H1 (cell line): ENCODE data around the gene ARHGAP26. TPM values are rescaled to one million over a fixed set of nuclear protein-coding genes. Genes with fewer than 3 reads are reported as not detected.

Experiments used
- CTCF ChIA-PET: fragments of 300-600 bp; sonication (Branson Sonifier 250); formaldehyde crosslinking; loops from one replicate; lab custom pipeline; 2021; ENCODE audit not compliant: partially characterized antibody; lab: Charles Lee
- POLR2A ChIA-PET: fragments of 300-600 bp; sonication (Branson Sonifier 250); formaldehyde crosslinking; loops from one replicate; lab custom pipeline; 2021; ENCODE audit warnings: inconsistent platforms; ENCODE audit not compliant: partially characterized antibody; lab: Charles Lee
- DNase-seq, 2 experiments: peaks; one replicate each; pipeline versions ENCODE4 v3.0.0 to v3.0.0-alpha.2; 2010 to 2022; ENCODE audit warnings: low spot score in 2 of 2, low read depth in 1 of 2, mixed read lengths in 1 of 2
- FAIRE-seq: peaks from 2 replicates; lab custom pipeline; 2011; peaks lifted over from hg19 to GRCh38; lab: Jason Lieb, UNC
- H2AFZ ChIP-seq: 2 replicates; pipeline ENCODE4 v1.8.1; 2012; ENCODE audit warnings: low read length, inconsistent platforms
- H2AK5ac ChIP-seq: 2 replicates; pipeline ENCODE4 v1.6.1; 2013; ENCODE audit warnings: low read depth, low read length
- H2BK120ac ChIP-seq: replicated peaks from 2 replicates; pipeline ENCODE3; 2013; ENCODE audit warnings: low read depth, low read length, inconsistent platforms
- H2BK12ac ChIP-seq: 2 replicates; pipeline ENCODE4 v1.6.1; 2013; ENCODE audit warnings: low read depth, low read length
- H2BK15ac ChIP-seq: 2 replicates; pipeline ENCODE4 v1.6.1; 2013; ENCODE audit warnings: low read length
- H2BK20ac ChIP-seq: 2 replicates; pipeline ENCODE4 v1.6.1; 2013; ENCODE audit warnings: low read length
- H2BK5ac ChIP-seq: 2 replicates; pipeline ENCODE4 v1.6.1; 2013; ENCODE audit warnings: low read depth, low read length
- H3K14ac ChIP-seq: 2 replicates; pipeline ENCODE4 v1.6.1; 2013; ENCODE audit warnings: inconsistent platforms; ENCODE audit not compliant: insufficient read length
- H3K18ac ChIP-seq: 2 replicates; pipeline ENCODE4 v1.6.1; 2013; ENCODE audit warnings: low read length; ENCODE audit errors: extremely low read depth
- H3K23ac ChIP-seq: 2 replicates; pipeline ENCODE4 v1.6.1; 2013; ENCODE audit warnings: inconsistent platforms; ENCODE audit not compliant: insufficient read length
- H3K23me2 ChIP-seq: 2 replicates; pipeline ENCODE4 v1.6.1; 2013; ENCODE audit warnings: low read depth, low read length
- H3K27ac ChIP-seq: 2 replicates; pipeline ENCODE4 v1.6.1; 2011; ENCODE audit warnings: low read depth, low read length, inconsistent platforms
- H3K27me3 ChIP-seq, 4 experiments: replicated peaks in 1 of 4; 1 replicate in 1 of 4; 2 replicates in 3 of 4; pipeline versions ENCODE4 v1.6.1 to v1.8.1; 2011 to 2013; ENCODE audit warnings: low read length in 3 of 4, mild to moderate bottlenecking in 3 of 4, inconsistent platforms in 2 of 4, mixed read lengths in 2 of 4, moderate library complexity in 1 of 4; ENCODE audit not compliant: control insufficient read depth in 3 of 4, insufficient read depth in 3 of 4; ENCODE audit errors: extremely low read depth in 1 of 4
- H3K36me3 ChIP-seq, 4 experiments: 2 replicates each; pipeline versions ENCODE4 v1.6.1 to v1.8.1; 2011 to 2013; ENCODE audit warnings: mild to moderate bottlenecking in 4 of 4, low read length in 3 of 4, moderate library complexity in 2 of 4, control low read depth in 1 of 4, inconsistent platforms in 1 of 4; ENCODE audit not compliant: insufficient read depth in 4 of 4, control insufficient read depth in 2 of 4
- H3K4ac ChIP-seq: replicated peaks from 2 replicates; pipeline ENCODE3; 2013; ENCODE audit warnings: low read length, low read depth, mixed read lengths, inconsistent platforms; ENCODE audit not compliant: insufficient read length
- H3K4me1 ChIP-seq, 4 experiments: replicated peaks in 1 of 4; 1 replicate in 1 of 4; 2 replicates in 3 of 4; pipeline versions ENCODE4 v1.6.1 to v1.8.1; 2011 to 2013; ENCODE audit warnings: low read length in 3 of 4, inconsistent platforms in 2 of 4, mixed read lengths in 1 of 4; ENCODE audit not compliant: insufficient read depth in 4 of 4, control insufficient read depth in 3 of 4
- H3K4me2 ChIP-seq, 2 experiments: 2 replicates each; pipeline versions ENCODE4 v1.6.1 to v1.8.1; 2011 to 2013; ENCODE audit warnings: low read depth in 2 of 2, low read length in 2 of 2, control low read depth in 1 of 2, inconsistent platforms in 1 of 2, mild to moderate bottlenecking in 1 of 2; ENCODE audit not compliant: insufficient read depth in 1 of 2
- H3K4me3 ChIP-seq, 4 experiments: fragments of 200-600, 300-600 bp in 1 of 4; sonication (generic), shearing (Covaris generic), sonication (Bioruptor Twin) in 1 of 4; 2 replicates each; pipeline versions ENCODE4 v1.5.1 to v1.8.1; 2011 to 2016; ENCODE audit warnings: low read length in 4 of 4, low read depth in 3 of 4, control low read depth in 2 of 4, inconsistent platforms in 2 of 4, mild to moderate bottlenecking in 2 of 4, mixed read lengths in 1 of 4, moderate library complexity in 1 of 4; ENCODE audit not compliant: insufficient read depth in 2 of 4; ENCODE audit errors: extremely low read depth in 1 of 4
- H3K56ac ChIP-seq: replicated peaks from 2 replicates; pipeline ENCODE3; 2013; ENCODE audit warnings: low read depth, mild to moderate bottlenecking, mixed read lengths, low read length, inconsistent platforms; ENCODE audit not compliant: insufficient read length
- H3K79me1 ChIP-seq: 2 replicates; pipeline ENCODE4 v1.6.1; 2013; ENCODE audit warnings: low read depth, low read length, control low read depth
- H3K79me2 ChIP-seq, 2 experiments: 2 replicates each; pipeline versions ENCODE4 v1.6.1 to v1.8.1; 2012 to 2013; ENCODE audit warnings: low read length in 2 of 2, mild to moderate bottlenecking in 2 of 2, inconsistent platforms in 1 of 2; ENCODE audit not compliant: insufficient read depth in 2 of 2, control insufficient read depth in 1 of 2
- H3K9ac ChIP-seq, 4 experiments: replicated peaks in 1 of 4; 1 replicate in 1 of 4; 2 replicates in 3 of 4; pipeline versions ENCODE4 v1.6.1 to v1.8.1; 2011 to 2013; ENCODE audit warnings: low read depth in 3 of 4, low read length in 3 of 4, control low read depth in 2 of 4, mild to moderate bottlenecking in 2 of 4, moderate library complexity in 2 of 4, inconsistent platforms in 1 of 4; ENCODE audit errors: extremely low read depth in 1 of 4
- H3K9me3 ChIP-seq, 2 experiments: 2 replicates each; pipeline versions ENCODE4 v1.6.1 to v1.8.1; 2012 to 2013; ENCODE audit warnings: mild to moderate bottlenecking in 2 of 2, moderate library complexity in 2 of 2, control low read depth in 1 of 2, inconsistent platforms in 1 of 2, low read depth in 1 of 2, low read length in 1 of 2, mixed read lengths in 1 of 2; ENCODE audit not compliant: insufficient read depth in 2 of 2
- H4K20me1 ChIP-seq, 2 experiments: replicated peaks in 1 of 2; 2 replicates each; pipeline versions ENCODE3 to v1.8.1; 2011 to 2013; ENCODE audit warnings: inconsistent platforms in 2 of 2, low read length in 2 of 2, mild to moderate bottlenecking in 1 of 2; ENCODE audit not compliant: insufficient read depth in 2 of 2, control insufficient read depth in 1 of 2
- H4K5ac ChIP-seq: 2 replicates; pipeline ENCODE4 v1.6.1; 2013; ENCODE audit warnings: low read length, low read depth, mixed read lengths, inconsistent platforms; ENCODE audit not compliant: insufficient read length
- H4K8ac ChIP-seq: 2 replicates; pipeline ENCODE4 v1.8.0; 2013; ENCODE audit warnings: mild to moderate bottlenecking, moderate library complexity, low read length, inconsistent platforms; ENCODE audit not compliant: insufficient read depth; ENCODE audit errors: extremely low read depth
- H4K91ac ChIP-seq: replicated peaks from 2 replicates; pipeline ENCODE3; 2013; ENCODE audit warnings: low read length, mixed read lengths, inconsistent platforms; ENCODE audit not compliant: insufficient read length
- ASH2L ChIP-seq: fragments of 200-600, 300-600 bp; sonication (generic); IDR thresholded peaks from one replicate; pipeline ENCODE4 v1.7.1; 2017; ENCODE audit warnings: low read length
- CBX8 ChIP-seq: fragments of 300-800, 300-1000 bp; sonication (generic); IDR thresholded peaks from 2 replicates; pipeline ENCODE4 v1.7.1; 2016; ENCODE audit warnings: low read depth, low read length, borderline replicate concordance
- CTBP2 ChIP-seq: IDR thresholded peaks from 2 replicates; pipeline ENCODE4 v1.7.0; 2011; ENCODE audit warnings: borderline replicate concordance, mild to moderate bottlenecking, moderate library complexity, mixed read lengths, low read length; ENCODE audit not compliant: insufficient read depth, insufficient read length
- GABPA ChIP-seq: IDR thresholded peaks from 2 replicates; pipeline ENCODE4 v1.6.1; 2011; ENCODE audit warnings: mild to moderate bottlenecking, low read length, moderate library complexity, borderline replicate concordance; ENCODE audit not compliant: insufficient read depth
- GTF2F1 ChIP-seq: IDR thresholded peaks from 2 replicates; pipeline ENCODE4 v1.6.1; 2012; ENCODE audit warnings: low read depth, low read length, improper control_type of control experiment, borderline replicate concordance
- JUN ChIP-seq: IDR thresholded peaks from 2 replicates; pipeline ENCODE4 v1.6.1; 2011; ENCODE audit warnings: low read depth, mild to moderate bottlenecking, improper control_type of control experiment, low read length
- POLR2AphosphoS5 ChIP-seq: IDR thresholded peaks from 2 replicates; pipeline ENCODE4 v1.6.1; 2011; ENCODE audit warnings: low read depth, low read length
- POU5F1 ChIP-seq: IDR thresholded peaks from 2 replicates; pipeline ENCODE4 v1.6.1; 2011; ENCODE audit warnings: low read depth, mild to moderate bottlenecking, low read length, moderate library complexity
- SIX5 ChIP-seq: IDR thresholded peaks from 2 replicates; pipeline ENCODE4 v1.6.1; 2011; ENCODE audit warnings: mild to moderate bottlenecking, low read depth, low read length
- SP2 ChIP-seq: IDR thresholded peaks from 2 replicates; pipeline ENCODE4 v1.6.1; 2012; ENCODE audit warnings: mild to moderate bottlenecking, low read length, inconsistent platforms
- SP4 ChIP-seq: IDR thresholded peaks from 2 replicates; pipeline ENCODE4 v1.6.1; 2012; ENCODE audit warnings: low read length, inconsistent platforms
- TCF12 ChIP-seq: IDR thresholded peaks from 2 replicates; pipeline ENCODE4 v1.6.1; 2011; ENCODE audit warnings: low read depth, mild to moderate bottlenecking, low read length
- USF2 ChIP-seq: IDR thresholded peaks from 2 replicates; pipeline ENCODE4 v1.6.1; 2011; ENCODE audit warnings: low read length, improper control_type of control experiment
- YY1 ChIP-seq: IDR thresholded peaks from 2 replicates; pipeline ENCODE4 v1.6.1; 2011; ENCODE audit warnings: low read depth, mild to moderate bottlenecking, low read length
- ZNF274 ChIP-seq: IDR thresholded peaks from 2 replicates; pipeline ENCODE4 v1.7.0; 2012; ENCODE audit warnings: low read length, borderline replicate concordance; ENCODE audit errors: extremely low read depth
- WGBS, 2 experiments: shearing (Covaris generic) in 1 of 2; methylation state at CpG; one replicate each; pipeline versions ENCODE4 v1.1.6 to v1.1.7; 2013 to 2015; ENCODE audit warnings: low lambda C conversion rate in 2 of 2, mixed read lengths in 2 of 2, inconsistent platforms in 1 of 2, low coverage in 1 of 2, missing lambda C conversion rate in 1 of 2; ENCODE audit not compliant: insufficient replicate concordance in 2 of 2, insufficient coverage in 1 of 2, insufficient read length in 1 of 2; ENCODE audit errors: extremely low coverage in 1 of 2, missing lambda C conversion rate in 1 of 2; 5-methylcytosine and 5-hydroxymethylcytosine counted together
- polyA plus RNA-seq, 7 experiments: library from polyadenylated mRNA; depleted of rRNA in 3 of 7; stranded (reverse) in 5 of 7; unstranded in 2 of 7; fragments of >200 nt in 5 of 7; fragments of 200-250 nt in 2 of 7; gene quantifications; 1 replicate in 5 of 7; 2 replicates in 1 of 7; 4 replicates in 1 of 7; pipeline versions ENCODE4 v1.2.1 to v1.2.3, GENCODE V29; 2011 to 2013; ENCODE audit warnings: missing spikeins in 2 of 7, mixed read lengths in 2 of 7
- total RNA-seq: library from RNA; stranded (reverse); fragmentation: NEBNext Ultra II Directional; extraction: Animal tissue kit (Norgen Biotek cat#: 25700); gene quantifications from 2 replicates; pipeline ENCODE4 v1.2.1, GENCODE V29; 2021

Gene ARHGAP26
- total and polyA plus RNA-seq, 2 of the 8 experiments (the other 6 are each of a cell fraction or from before 2014, with no cell fraction given), result 7.1 to 24.8 TPM

GRCh38 chr5:143057580-143057999 lies 287.4 kb downstream of the ARHGAP26 start:
- no peak overlapping the region for H3K23ac ChIP-seq
- no peak overlapping the region for H3K9ac ChIP-seq
- no peak overlapping the region for H3K27ac ChIP-seq
- H2BK120ac ChIP-seq, result no peak overlapping the region
- peaks cover 0 to 8% (median 3%) of the 10 kb centered on the region in 4 experiments; a peak in 4 of 8 replicates for H3K36me3 ChIP-seq
- no peaks in the 10 kb centered on the region for H3K79me2 ChIP-seq
- no peak overlapping the region for H4K5ac ChIP-seq
- H3K79me1 ChIP-seq, result no peaks in the 10 kb centered on the region
- ChIA-PET POLR2A (no interaction called here), CTCF (interaction anchor here (1.3 kb wide), 1 partner anchor 9 kb away, joined by 4 read pairs; no protein-coding TSS in a partner anchor)
- DNase-seq (no peak), FAIRE-seq (no peak)
- no peak overlapping the region for H2AK5ac ChIP-seq
- H3K4me3 ChIP-seq, result no peak overlapping the region
- no peaks in the 10 kb centered on the region for H3K27me3 ChIP-seq
- H2AFZ ChIP-seq, result no peak overlapping the region
- H4K91ac ChIP-seq, result no peak overlapping the region
- H2BK15ac ChIP-seq, result no peak overlapping the region
- H3K9me3 ChIP-seq, result no peaks in the 10 kb centered on the region
- no peak overlapping the region for H3K18ac ChIP-seq
- WGBS, 2 experiments, result 87% methylated on average over 3 of the region's 3 CpGs; no CpG with 5 or more reads in 1 of the 2 experiments
- H3K56ac ChIP-seq, result no peak overlapping the region
- no peaks in the 10 kb centered on the region for H3K23me2 ChIP-seq
- H2BK20ac ChIP-seq, result no peak overlapping the region
- H4K8ac ChIP-seq, result no peak overlapping the region
- H2BK12ac ChIP-seq, result no peak overlapping the region
- H3K4me1 ChIP-seq, result no peaks in the 10 kb centered on the region
- H3K4ac ChIP-seq, result no peak overlapping the region
- no peak overlapping the region for H2BK5ac ChIP-seq
- no peaks in the 10 kb centered on the region for H4K20me1 ChIP-seq
- no peak overlapping the region for H3K4me2 ChIP-seq
- no peak overlapping the region for H3K14ac ChIP-seq
- TF ChIP-seq JUN (no peak), SIX5 (no peak), GTF2F1 (no peak), TCF12 (no peak), USF2 (no peak), SP2 (no peak), ASH2L (no peak), ZNF274 (no peak), SP4 (no peak), YY1 (no peak), CTBP2 (no peak), POLR2AphosphoS5 (no peak), POU5F1 (no peak), GABPA (no peak), CBX8 (no peak)
